SK-N-MC (cell line): ENCODE data around the gene IQSEC1.

Experiments used
- DNase-seq: peaks from one replicate; pipeline ENCODE4 v3.0.0-alpha.2; 2011; ENCODE audit warnings: low read depth, low spot score
- H3K27ac ChIP-seq: fragments of 200-600 bp; sonication (generic); 2 replicates; pipeline ENCODE4 v1.5.1; 2016; ENCODE audit warnings: mixed run types
- H3K36me3 ChIP-seq: fragments of 200-600 bp; sonication (generic); 2 replicates; pipeline ENCODE4 v1.6.1; 2017; ENCODE audit warnings: antibody characterized with exemption, low read length, mixed read lengths; ENCODE audit not compliant: insufficient read depth
- H3K4me3 ChIP-seq: fragments of 200-600 bp; sonication (generic); 2 replicates; pipeline ENCODE4 v1.5.1; 2016
- H3K9ac ChIP-seq: fragments of 200-600 bp; sonication (generic); 2 replicates; pipeline ENCODE4 v1.8.0; 2017; ENCODE audit warnings: mixed run types, mixed read lengths; ENCODE audit not compliant: insufficient read length
- H3K9me3 ChIP-seq: fragments of 200-600 bp; sonication (generic); 2 replicates; pipeline ENCODE4 v1.6.1; 2017; ENCODE audit warnings: low read depth, mild to moderate bottlenecking, antibody characterized with exemption, low read length, moderate library complexity, mixed read lengths
- EZH2 ChIP-seq: fragments of 200-600 bp; sonication (generic); IDR thresholded peaks from one replicate; pipeline ENCODE4 v1.6.1; 2017; ENCODE audit warnings: antibody characterized with exemption
- FOXP2 ChIP-seq: optimal IDR thresholded peaks from 2 replicates; pipeline ENCODE3; 2011; ENCODE audit warnings: mild to moderate bottlenecking, moderate library complexity; ENCODE audit not compliant: insufficient read depth; ENCODE audit errors: extremely low read length, control extremely low read depth
- POLR2AphosphoS5 ChIP-seq: IDR thresholded peaks from 2 replicates; pipeline ENCODE4 v1.6.1; 2012; ENCODE audit warnings: mild to moderate bottlenecking, low read depth, low read length, borderline replicate concordance

The IQSEC1 gene

GRCh38 chr3:13058346-13059120, 14.7 kb downstream of the IQSEC1 start:
- DNase-seq, result no peak
- Histone ChIP-seq H3K9me3 (no peaks in the 10 kb centered on the region), H3K4me3 (no peak overlapping the region), H3K36me3 (no peaks in the 10 kb centered on the region), H3K27ac (no peak overlapping the region), H3K9ac (no peak overlapping the region)
- TF ChIP-seq FOXP2 (no peak), EZH2 (no peak), POLR2AphosphoS5 (no peak)

- no peak overlapping the region for H3K4me3 ChIP-seq
- H3K9ac ChIP-seq, result no peak overlapping the region
- H3K27ac ChIP-seq, result no peak overlapping the region
- TF ChIP-seq EZH2 (no peak), FOXP2 (no peak), POLR2AphosphoS5 (no peak)
- no peak for DNase-seq
- no peaks in the 10 kb centered on the region for H3K36me3 ChIP-seq
- no peaks in the 10 kb centered on the region for H3K9me3 ChIP-seq
These were observed 15.8 kb downstream of the IQSEC1 start for GRCh38 chr3:13057282-13058040.

GRCh38 chr3:13055634-13056033, 17.6 kb downstream of the IQSEC1 start:
- no peaks in the 10 kb centered on the region for H3K9me3 ChIP-seq
- H3K4me3 ChIP-seq, result no peak overlapping the region
- no peak for DNase-seq
- H3K36me3 ChIP-seq, result no peaks in the 10 kb centered on the region
- no peak overlapping the region for H3K9ac ChIP-seq
- no peak overlapping the region for H3K27ac ChIP-seq
- TF ChIP-seq EZH2 (no peak), FOXP2 (no peak), POLR2AphosphoS5 (no peak)

- Histone ChIP-seq H3K9me3 (no peaks in the 10 kb centered on the region), H3K4me3 (no peak overlapping the region), H3K27ac (no peak overlapping the region), H3K9ac (no peak overlapping the region), H3K36me3 (no peaks in the 10 kb centered on the region)
- TF ChIP-seq POLR2AphosphoS5, result no peak
- TF ChIP-seq FOXP2, result no peak
- TF ChIP-seq EZH2, result no peak
- no peak for DNase-seq
These were observed 18.6 kb downstream of the IQSEC1 start for GRCh38 chr3:13054341-13055285.

DNA sequence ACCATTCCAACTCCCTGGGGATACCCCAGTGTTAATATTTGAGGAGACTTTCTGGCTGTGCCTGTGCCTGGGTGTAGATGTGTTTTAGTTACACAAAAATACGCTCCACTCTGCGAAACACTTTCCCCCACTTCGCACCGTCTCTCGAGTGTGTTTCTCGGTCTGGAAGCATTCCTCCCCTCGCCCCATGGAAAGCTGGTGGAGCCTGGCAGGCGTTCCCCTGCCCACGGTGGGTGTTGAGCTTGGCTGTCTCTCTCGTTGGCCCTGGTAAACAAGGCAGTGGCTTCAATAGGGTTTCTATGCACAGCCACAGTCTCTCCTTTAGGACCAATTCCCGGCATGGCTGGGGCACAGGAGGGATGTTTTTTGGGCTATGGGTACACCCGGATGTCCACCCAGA, 19.3 kb downstream of the IQSEC1 start:
- no peak for DNase-seq
- Histone ChIP-seq H3K27ac (no peak overlapping the region), H3K4me3 (no peak overlapping the region), H3K9ac (no peak overlapping the region), H3K9me3 (no peaks in the 10 kb centered on the region), H3K36me3 (no peaks in the 10 kb centered on the region)
- TF ChIP-seq FOXP2 (no peak), EZH2 (no peak), POLR2AphosphoS5 (no peak)

DNA sequence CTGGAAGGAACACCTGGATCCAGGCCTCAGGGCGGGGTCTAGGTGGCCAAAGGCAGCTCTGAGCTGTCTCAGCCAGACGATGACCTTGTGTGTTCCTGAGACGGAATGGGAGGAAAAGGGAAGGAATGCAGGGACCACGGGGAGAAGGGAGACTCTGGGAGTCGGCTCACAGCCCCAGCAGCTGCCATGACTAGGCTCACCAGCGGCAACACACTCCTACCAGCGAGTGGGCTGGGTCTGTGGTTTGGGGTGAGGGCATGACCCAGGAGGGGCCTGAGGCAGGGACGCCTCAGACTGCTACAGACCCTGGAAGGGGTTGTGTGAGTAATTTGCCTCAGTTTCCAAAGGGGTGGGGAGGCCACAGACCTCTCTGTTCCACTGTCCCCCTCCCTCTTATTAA, 19.8 kb downstream of the IQSEC1 start:
- Histone ChIP-seq H3K27ac (no peak overlapping the region), H3K36me3 (no peaks in the 10 kb centered on the region), H3K9ac (no peak overlapping the region), H3K4me3 (no peak overlapping the region), H3K9me3 (no peaks in the 10 kb centered on the region)
- TF ChIP-seq EZH2 (no peak), POLR2AphosphoS5 (no peak)
- no peak for DNase-seq

DNA sequence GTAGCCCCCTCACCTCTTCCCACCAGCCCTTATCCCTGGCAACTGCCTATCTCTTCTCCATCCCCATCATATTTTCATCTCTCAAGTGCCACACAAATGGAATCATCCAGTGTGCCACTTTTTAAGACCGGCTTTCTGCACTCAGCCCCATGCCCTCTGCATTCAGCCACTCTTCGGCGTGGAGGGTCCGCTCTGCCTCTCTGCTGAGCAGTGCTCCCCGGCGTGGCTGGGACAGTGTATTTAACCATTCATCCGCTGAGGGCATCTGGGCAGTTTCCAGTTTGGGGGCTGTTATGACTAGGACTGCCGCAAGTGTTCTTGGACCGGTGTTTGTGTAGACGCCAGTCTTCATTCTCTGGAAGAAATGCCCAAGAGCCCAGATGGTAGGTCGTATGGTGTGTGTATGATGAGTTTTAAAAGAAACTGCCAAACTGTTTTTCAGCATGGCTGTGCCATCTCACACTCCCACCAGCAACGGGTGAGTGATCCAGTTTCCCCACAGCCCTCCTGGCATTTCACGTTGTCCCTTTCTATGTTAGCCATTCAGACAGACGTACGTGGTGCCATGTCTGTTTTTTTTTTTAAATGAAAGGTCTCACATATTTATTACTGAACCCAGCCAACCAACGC, 20.9 kb downstream of the IQSEC1 start:
- Histone ChIP-seq H3K27ac (no peak overlapping the region), H3K4me3 (no peak overlapping the region), H3K9ac (no peak overlapping the region), H3K36me3 (no peaks in the 10 kb centered on the region), H3K9me3 (no peaks in the 10 kb centered on the region)
- TF ChIP-seq FOXP2 (no peak), POLR2AphosphoS5 (no peak), EZH2 (no peak)
- no peak for DNase-seq

- Histone ChIP-seq H3K9ac (no peak overlapping the region), H3K27ac (no peak overlapping the region)
These were observed 21.6 kb downstream of the IQSEC1 start for GRCh38 chr3:13051581-13051980.

More at GRCh38 chr3:13051581-13051980, 21.6 kb downstream of the IQSEC1 start:
- Histone ChIP-seq H3K36me3 (no peaks in the 10 kb centered on the region), H3K4me3 (no peak overlapping the region), H3K9me3 (no peaks in the 10 kb centered on the region)
- TF ChIP-seq POLR2AphosphoS5, result no peak
- TF ChIP-seq EZH2, result no peak
- no peak for TF ChIP-seq FOXP2
- no peak for DNase-seq
